NCI-H187 (cell line): ENCODE measurements around the gene WWOX.

Experiments used
- DNase-seq, 2 experiments: peaks; one replicate each; lab custom pipeline; 2025; lab: John Stamatoyannopoulos, UW

Gene WWOX

GRCh38 chr16:78655331-78656113 is 556.1 kb downstream of the WWOX start:
- DNase-seq, result no peak

GRCh38 chr16:78656887-78657286 is 557.4 kb downstream of the WWOX start:
- DNase-seq, result no peak

- DNase-seq, result no peak
These were observed 559.8 kb downstream of the WWOX start for GRCh38 chr16:78659216-78659615.

- DNase-seq, result no peak
These were observed 560.3 kb downstream of the WWOX start for GRCh38 chr16:78659668-78660217.

- DNase-seq, result no peak
These were observed 561.3 kb downstream of the WWOX start for GRCh38 chr16:78660795-78661194.

GRCh38 chr16:78663690-78664089 is 564.2 kb downstream of the WWOX start:
- no peak for DNase-seq

GRCh38 chr16:78664811-78665772 is 565.6 kb downstream of the WWOX start:
- no peak for DNase-seq

GRCh38 chr16:78666318-78666717 is 566.9 kb downstream of the WWOX start:
- no peak for DNase-seq

GRCh38 chr16:78667675-78668074 is 568.2 kb downstream of the WWOX start:
- DNase-seq, result no peak

- no peak for DNase-seq
These were observed 568.9 kb downstream of the WWOX start for GRCh38 chr16:78668393-78668792.

- DNase-seq, result no peak
These were observed 570.5 kb downstream of the WWOX start for GRCh38 chr16:78669994-78670393.

- no peak for DNase-seq
These were observed 573.5 kb downstream of the WWOX start for GRCh38 chr16:78672779-78673556.

- no peak for DNase-seq
These were observed 574.4 kb downstream of the WWOX start for GRCh38 chr16:78673884-78674283.

- no peak for DNase-seq
These were observed 575.9 kb downstream of the WWOX start for GRCh38 chr16:78675312-78675711.

- no peak for DNase-seq
These were observed 576.7 kb downstream of the WWOX start for GRCh38 chr16:78675951-78676792.

GRCh38 chr16:78677181-78677731 is 577.8 kb downstream of the WWOX start:
- no peak for DNase-seq

- DNase-seq, result no peak
These were observed 580.1 kb downstream of the WWOX start for GRCh38 chr16:78679546-78679945.

- DNase-seq, result no peak
These were observed 582.3 kb downstream of the WWOX start for GRCh38 chr16:78681743-78682142.

- DNase-seq, result no peak
These were observed 584.7 kb downstream of the WWOX start for GRCh38 chr16:78684030-78684611.

- no peak for DNase-seq
These were observed 585.4 kb downstream of the WWOX start for GRCh38 chr16:78684655-78685375.
